Activated CD8-positive, alpha-beta memory T cell treated with anti-CD3 and anti-CD28 coated beads for 1 hour (primary cell): ENCODE measurements around the gene HCRT.
"Not testable (repeated sequence)": the region's sequence is repeated elsewhere in the genome, so short reads cannot be mapped to it uniquely, and the experiment has no call there.

ENCODE experiments used
- DNase-seq, 2 donors: peaks; one replicate each; pipeline ENCODE4 v3.0.0-alpha.2; 2020; ENCODE audit warnings: low read depth in 1 of 2; ENCODE audit errors: extremely low read depth in 1 of 2

The HCRT gene

DNA sequence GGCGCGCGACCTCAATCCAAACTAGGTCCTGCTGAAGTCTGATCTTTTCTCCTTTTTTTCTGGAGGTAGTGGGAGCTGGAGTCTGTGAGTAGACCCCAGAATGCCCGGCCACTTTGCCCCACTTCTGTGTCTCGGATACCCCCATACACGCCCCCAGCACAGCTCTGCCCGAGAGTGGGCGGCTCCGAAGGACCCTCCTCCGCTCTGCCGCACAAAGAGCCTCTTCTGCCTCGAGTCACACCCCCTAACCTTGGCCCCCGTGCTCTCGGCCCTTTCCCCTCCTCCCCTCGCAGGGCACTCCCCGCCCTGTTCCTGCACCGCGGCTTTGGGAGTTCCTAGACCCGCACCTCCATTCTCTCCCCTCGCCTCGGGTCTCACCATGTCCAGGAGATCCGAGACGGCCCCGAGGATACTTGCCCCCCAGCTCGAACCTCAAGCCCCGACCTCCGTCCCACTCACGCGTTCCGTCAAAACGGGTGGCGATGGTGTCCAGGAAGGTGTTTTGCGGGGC, 4.8 kb downstream of the HCRT start:
- no peak for DNase-seq

- DNase-seq: no peak
These were observed 5.3 kb downstream of the HCRT start for GRCh38 chr17:42179911-42180410.

- DNase-seq: no peak
These were observed 5.9 kb downstream of the HCRT start for GRCh38 chr17:42179335-42179734.

- DNase-seq: no peak
These were observed 6.4 kb downstream of the HCRT start for GRCh38 chr17:42178817-42179216.

GRCh38 chr17:42177684-42178083, 7.6 kb downstream of the HCRT start:
- DNase-seq: no peak

DNA sequence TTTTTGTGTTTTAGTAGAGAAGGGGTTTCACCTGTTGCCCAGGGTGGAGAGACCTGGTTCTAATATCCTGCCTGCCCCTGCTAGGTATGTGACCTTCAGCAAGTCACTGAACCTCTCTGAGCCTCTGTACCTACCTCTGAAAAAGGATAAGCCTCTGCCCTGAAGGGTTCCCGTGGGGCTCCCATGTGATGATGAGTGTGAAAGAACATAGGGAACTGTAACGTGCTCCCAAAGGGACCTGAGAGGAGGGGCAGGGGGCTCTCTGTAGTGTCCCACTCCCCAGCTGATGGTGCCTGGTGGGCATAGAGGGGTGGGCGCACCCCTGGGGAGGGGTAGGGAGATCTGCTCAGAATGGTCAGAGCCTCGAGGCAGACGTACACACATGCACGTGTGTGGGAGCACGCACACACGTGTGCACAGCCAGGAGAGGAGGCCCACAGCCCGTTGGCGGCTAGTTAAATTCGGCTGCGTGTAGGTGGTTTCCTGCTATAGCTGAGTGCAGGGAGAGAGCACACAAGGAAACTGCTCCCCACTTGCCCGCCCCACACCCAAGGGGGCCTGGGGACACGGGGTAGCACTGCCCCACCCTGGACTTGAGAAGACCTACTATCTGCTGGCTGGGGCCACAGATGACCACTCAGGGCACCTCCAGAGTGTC, 11.0 kb downstream of the HCRT start:
- no peak for DNase-seq

GRCh38 chr17:42171831-42172230, 13.4 kb downstream of the HCRT start:
- no peak for DNase-seq

DNA sequence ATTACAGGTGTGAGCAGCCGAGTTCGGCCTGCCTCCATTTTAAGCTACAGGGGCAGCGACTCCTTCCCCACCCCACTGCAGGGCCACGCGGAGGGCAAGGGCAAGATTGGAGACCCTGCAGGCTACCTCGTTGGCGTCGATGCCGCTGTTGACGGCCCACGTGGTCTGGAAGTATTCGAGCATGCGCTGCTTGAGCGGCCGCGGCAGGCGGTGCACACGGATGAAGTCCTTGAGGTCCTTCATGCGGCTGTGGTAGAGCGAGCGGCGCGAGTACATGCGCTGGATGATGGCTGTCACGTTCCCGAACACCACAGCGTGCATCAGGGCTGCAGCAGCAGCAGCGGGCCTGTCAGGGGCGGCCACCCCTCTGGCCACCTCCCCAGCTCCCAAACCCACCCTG, 15.9 kb downstream of the HCRT start:
- no peak for DNase-seq

- DNase-seq: no peak
These were observed 17.4 kb downstream of the HCRT start for GRCh38 chr17:42167807-42168206.

DNA sequence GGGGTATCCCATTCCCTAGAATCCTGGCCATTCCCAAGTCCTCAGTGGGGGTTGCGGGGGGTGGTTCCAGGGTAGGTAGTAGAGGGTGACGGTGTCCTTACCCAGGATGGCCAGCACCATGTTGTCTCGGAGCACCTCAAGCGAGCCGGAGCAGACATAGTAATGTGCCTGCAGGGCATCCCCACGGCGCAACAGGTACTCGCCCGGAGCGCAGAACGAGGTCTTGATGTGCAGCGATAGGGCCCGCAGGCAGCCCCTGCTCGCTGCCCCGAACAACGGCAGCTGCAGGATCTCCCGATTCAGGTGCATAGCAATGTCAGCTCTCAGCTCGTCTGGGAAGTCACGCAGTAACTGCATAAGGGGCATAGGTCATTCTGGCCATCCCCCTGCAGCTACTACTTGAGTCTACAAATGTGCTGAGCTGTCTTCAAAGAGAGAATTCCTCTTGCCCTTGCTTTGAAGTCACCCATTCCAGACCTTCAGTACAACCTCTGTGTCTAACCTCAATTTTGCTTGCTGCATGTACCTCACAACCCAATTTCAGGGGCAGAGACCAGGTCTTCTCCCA, 19.0 kb downstream of the HCRT start:
- no peak for DNase-seq

- no peak for DNase-seq
These were observed 19.5 kb downstream of the HCRT start for GRCh38 chr17:42165751-42166150.

- no peak for DNase-seq
These were observed 21.4 kb downstream of the HCRT start for GRCh38 chr17:42163696-42164407.

DNA sequence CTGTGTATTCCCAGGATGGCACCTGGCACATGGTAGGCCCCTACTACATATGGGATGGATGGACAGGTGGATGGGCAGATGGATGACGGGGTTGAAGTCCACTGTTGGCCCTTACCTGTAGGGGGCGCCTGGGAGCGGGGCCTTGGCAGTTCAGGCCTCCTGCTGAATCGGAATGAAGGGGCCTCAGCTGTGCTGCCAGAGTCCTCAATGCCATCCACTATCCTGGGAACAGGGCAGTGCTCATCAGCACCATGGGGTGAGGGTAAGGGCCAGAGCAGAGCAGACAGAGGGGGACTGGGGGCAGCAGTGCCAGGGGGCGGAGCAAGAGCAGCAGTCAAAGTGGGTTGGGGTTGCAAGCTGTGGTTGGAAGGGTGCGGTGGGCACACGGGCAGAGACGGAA, 22.1 kb downstream of the HCRT start:
- no peak for DNase-seq

GRCh38 chr17:42160531-42160910, 24.7 kb downstream of the HCRT start:
- DNase-seq: no peak

- no peak for DNase-seq
These were observed 25.3 kb downstream of the HCRT start for GRCh38 chr17:42159796-42160530.

- DNase-seq: no peak
These were observed 29.6 kb downstream of the HCRT start for GRCh38 chr17:42155614-42156045.

DNA sequence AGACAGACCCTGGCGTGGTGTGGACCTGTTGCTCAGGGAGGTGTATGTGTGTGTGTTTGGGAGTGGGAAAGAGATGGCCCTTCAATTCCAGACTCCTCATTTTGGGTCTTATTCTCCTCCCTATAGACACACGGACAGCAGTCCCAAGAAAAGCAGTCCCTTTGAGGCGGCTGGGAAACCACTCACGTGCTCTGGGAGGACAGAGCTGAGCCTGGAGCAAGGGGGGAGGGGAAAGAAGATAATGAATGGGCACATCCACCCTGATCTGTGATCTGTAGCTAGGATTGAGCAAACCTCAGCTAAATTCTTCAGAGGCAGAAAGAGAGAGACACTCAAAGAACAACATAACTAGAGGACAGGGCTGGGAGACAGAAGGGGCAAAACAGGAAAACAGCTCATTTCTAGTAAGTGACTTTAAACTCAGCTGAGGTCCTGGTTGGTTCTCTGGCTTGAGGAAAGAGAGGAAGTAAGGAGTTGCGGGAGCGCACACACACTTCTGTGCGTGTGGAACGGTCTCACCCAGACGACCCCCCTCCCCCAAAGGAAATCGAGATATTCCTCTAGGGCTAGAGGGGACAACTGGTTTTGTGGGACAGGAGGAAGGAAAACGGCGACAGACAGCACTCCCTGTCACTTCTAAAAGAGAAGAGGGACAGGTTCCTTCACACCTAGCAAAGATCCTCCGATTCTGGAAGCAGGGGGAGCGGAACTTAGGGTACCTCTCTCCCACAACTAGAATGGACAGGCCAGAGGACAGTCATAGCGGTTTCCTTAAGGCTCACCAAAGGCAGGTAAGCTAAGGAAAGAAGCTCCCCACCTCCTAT, 31.1 kb downstream of the HCRT start:
- no peak for DNase-seq

- no peak for DNase-seq
These were observed 38.2 kb downstream of the HCRT start for GRCh38 chr17:42146911-42147607.

DNA sequence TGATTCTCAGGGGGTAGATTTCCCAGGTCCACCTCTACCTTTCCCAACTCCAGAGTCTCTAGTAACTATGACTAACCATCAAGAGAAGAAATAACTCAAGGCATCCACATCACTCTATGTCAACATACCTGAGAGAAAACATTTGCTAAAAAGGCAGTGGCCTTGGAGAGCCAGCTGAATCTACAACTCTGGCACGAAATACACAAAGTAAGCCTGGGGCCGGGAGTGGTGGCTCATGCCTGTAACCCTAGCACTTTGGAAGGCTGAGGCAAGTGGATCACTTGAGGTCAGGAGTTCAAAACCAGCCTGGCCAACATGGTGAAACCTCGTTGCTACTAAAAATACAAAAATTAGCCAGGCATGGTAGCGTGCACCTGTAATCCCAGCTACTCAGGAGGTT, 42.1 kb downstream of the HCRT start:
- not testable (repeated sequence) for DNase-seq

- DNase-seq: no peak
These were observed 42.8 kb downstream of the HCRT start for GRCh38 chr17:42142371-42142896.
